CD4-positive, alpha-beta T cell treated with Interleukin-15 for 1 hour (primary cell): ENCODE results near the gene FUT8.

ENCODE experiments used
- DNase-seq: peaks from one replicate; pipeline ENCODE4 v3.0.0-alpha.2; 2020

The FUT8 gene

GRCh38 chr14:65728604-65729003, 316.1 kb downstream of the FUT8 start:
- DNase-seq, result no peak

DNA sequence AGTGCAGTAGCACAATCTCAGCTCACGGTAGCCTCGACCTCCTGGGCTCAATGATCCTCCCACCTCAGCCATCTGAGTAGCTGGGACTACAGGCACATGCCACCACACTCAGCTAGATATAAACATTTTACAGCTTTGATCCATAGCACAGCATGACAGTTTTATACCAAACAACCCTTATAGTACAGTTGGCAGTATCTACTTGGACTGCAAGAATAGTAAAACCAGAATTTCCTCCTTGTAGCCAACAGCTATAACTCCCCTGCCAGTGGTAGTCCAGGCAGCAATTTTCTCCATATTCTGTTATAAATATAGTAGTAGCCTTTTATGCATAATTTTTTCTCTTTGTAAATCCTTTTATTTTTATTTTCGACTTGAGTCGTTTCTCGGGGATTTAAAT, 317.0 kb downstream of the FUT8 start:
- no peak for DNase-seq

DNA sequence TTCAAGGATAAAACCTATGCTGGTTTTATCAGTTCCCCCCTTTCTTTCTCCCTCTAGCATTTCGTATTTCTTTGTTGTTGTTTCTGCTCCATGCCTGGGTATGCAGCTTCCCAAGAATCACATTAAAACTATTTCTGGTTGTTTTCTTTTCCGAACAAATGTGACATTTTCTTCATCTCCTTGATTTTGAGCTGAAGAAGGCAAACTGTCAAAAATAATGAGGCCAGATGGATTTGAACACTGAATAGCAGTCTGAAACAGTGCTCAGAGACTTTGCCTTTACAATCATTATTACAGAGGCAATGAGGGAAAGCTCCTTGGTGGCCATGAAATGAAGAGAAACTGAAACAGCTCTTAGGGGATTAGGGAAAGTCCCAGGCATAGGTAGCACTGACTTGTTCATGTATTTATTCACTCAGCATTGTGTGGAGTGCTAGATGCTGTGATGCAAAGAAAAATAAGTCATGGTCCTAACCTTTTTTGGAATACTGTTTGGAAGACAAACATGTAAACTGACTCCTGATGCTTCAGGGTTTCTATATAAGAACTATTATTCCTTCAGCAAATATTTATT, 319.5 kb downstream of the FUT8 start:
- DNase-seq, result no peak

- no peak for DNase-seq
Observed at GRCh38 chr14:65738339-65738738, 325.8 kb downstream of the FUT8 start.

- no peak for DNase-seq
Observed at GRCh38 chr14:65745396-65746190, 333.1 kb downstream of the FUT8 start.

DNA sequence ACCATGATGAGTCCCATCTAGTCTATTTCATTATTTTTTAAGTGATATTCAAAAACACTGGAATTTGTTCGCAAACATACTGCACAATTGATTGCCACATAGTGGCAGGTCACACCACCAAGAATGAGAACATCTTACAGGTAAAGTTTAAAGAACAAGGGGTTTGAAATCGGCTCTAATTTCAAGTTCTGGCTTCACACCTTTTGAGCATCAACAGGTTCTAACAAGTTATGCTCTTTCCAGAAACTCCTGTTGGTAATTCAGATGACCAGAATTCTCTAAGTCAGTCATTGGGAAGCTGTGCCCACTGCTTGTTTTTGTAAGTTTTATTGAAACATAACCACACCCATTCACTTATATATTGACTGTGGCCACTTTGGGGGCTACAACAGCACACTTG, 336.3 kb downstream of the FUT8 start:
- no peak for DNase-seq

DNA sequence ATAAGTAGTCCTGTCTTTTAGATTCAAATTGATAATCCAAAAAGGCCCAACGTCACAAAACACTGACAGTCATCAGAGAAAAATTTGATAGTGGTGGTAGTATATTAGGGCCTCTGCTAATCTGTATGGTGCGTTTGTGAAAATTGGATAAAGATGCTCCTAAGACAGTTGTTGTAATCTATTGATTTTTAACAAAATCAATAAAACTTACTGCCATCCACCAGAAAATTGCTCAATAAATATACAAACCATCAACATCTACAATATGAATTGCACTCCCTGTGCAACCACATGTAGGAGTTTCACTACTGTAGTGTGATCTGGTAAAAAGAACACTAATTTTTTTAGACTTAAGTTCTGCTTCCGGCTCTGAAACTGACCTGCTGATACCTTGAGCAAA, 336.8 kb downstream of the FUT8 start:
- DNase-seq, result no peak

GRCh38 chr14:65750906-65751305, 338.4 kb downstream of the FUT8 start:
- no peak for DNase-seq

GRCh38 chr14:65751510-65751909, 339.0 kb downstream of the FUT8 start:
- DNase-seq, result no peak

DNA sequence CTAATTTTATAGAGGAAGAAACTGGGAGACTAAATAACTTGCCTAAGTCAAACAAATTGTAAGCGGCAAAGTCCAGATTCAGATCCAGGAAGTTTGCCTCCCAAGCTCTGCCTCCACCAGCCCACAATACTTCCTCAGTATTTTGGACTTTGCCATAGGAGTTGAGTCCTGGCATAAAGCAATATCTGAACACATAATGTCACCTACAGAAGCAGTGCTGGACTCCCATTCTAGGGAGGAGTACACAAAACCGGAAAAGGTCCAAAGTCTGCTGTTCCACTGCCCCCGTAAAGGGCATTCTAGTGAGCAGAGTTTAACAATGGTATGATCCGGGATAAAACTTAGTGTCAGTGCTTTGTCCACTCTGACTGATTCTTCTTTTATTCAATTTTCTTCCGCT, 340.5 kb downstream of the FUT8 start:
- no peak for DNase-seq

DNA sequence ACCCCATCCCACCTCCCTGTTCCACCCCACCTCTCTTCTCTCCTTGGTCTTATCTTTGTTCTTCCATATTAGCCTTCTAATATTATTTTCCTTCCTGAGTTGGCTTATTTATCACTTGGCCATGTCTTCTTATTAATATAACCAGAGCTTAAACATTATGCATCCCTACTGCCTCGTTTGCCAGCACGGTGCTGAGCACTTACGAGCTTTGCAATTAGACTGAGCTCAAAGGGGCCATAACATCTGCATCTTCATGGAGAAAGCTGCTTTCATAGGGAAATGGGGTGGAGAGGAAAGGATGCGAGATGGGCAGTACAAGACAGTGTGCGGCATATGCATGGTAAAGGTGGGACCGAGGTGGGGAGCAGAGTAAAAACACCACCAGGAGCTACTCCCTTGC, 342.8 kb downstream of the FUT8 start:
- DNase-seq, result no peak

GRCh38 chr14:65756880-65757279, 344.4 kb downstream of the FUT8 start:
- no peak for DNase-seq

DNA sequence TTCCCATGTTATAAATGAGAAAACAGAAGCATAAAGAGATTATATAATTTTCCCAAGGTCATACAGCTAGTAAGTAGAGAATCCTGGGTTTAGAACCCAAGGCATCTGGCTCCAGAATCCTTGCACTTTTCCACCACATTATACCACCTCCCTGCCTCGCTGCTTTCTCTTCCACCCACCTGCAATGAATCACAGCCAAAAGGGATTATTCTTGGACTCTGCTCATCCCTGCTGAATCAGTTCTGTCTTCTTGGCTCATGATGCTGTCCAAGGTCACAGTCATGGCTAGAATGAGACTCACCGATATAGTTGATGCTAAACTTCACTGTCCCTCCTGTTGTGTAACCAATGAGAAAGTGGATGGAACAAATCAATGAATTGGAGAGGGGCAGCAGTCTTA, 356.6 kb downstream of the FUT8 start:
- DNase-seq, result no peak

- no peak for DNase-seq
Observed at GRCh38 chr14:65770681-65771080, 358.2 kb downstream of the FUT8 start.

DNA sequence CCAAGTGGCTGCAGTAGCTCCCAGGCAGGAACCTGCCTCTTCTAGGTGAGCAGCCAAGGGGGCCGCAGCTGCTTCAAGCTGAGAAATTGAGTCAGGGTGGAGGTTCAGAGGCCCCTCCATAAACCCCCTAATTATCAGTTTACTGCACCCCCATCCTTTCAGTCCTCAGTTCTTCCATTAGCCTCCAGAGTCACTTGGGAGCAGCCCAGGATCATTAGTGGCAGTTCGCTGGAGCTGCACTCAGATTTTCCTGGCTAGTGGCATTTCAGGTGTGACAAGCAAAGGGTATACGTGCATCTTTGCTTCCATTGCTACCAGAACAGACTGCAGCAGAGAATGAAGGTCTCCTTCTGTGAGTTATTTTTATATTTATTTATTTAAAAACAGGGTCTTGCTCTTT, 358.7 kb downstream of the FUT8 start:
- DNase-seq, result no peak

DNA sequence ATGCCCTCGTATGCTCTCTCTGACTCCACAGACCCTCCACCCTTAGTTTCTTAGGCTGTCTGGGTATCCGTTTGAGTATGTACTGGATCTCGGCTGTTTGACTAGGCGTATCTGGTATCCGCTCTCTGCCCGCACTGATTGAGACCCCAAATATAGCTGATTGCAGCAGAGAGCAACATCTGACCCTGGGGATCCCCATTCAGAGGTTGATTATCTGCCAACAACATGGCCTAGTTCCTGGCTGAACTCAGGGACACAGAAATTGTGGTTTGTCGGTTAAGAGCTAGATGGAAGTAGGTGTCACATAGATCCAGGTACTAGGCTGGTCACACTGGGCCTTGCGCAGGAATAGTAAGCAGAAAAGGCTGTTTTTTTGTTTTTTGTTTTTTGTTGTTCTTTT, 359.9 kb downstream of the FUT8 start:
- no peak for DNase-seq

DNA sequence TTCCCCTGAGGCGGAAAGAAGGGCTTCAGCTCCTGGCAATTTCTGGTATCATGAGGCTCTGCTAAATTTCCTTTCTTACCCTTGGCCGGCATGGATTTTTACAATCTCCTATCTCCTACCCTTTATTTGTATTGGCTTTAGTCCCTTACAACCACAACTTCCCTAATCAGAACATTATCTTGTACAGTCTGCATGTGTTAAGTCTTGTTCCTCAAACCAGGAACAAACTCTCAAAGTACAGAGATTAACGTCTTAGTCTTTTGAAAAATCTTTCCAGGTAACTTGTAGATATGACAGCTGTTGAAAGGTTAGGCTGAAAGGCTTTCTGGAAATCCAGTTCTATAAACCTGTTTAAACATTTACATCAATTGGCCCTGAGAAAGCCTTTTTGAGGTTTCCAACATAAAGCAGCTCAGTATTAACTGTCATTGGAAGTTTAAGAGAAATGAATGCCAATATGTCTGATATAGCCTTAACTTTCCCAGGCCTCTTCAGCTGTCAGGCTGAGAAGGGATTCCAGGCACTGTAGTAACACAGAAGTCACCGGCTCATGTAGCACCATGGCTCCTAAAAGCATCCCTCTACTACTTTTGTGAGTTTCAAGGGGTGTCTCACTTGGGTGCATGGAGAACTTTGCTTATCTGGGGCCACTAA, 360.5 kb downstream of the FUT8 start:
- no peak for DNase-seq

DNA sequence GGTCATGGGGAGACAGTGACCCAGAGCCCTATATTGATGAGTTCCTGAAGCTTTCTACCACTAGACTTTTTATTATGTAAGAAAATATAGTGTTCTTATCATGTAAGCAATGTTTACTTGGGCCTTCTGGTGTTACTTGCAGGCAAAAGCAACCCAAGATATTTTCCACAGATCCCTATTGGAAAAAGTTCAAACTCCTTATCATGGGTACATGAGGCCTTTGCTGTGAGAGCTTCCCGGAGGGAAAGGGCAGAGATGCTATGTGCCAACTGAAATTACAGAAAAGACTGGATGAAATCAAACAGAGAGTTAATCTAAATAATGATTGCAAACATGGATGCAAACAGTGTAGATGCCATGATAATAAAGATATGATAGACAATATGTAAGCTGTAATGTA, 361.5 kb downstream of the FUT8 start:
- no peak for DNase-seq

GRCh38 chr14:65776193-65776852, 363.8 kb downstream of the FUT8 start:
- no peak for DNase-seq

- no peak for DNase-seq
Observed at GRCh38 chr14:65780566-65780965, 368.0 kb downstream of the FUT8 start.

DNA sequence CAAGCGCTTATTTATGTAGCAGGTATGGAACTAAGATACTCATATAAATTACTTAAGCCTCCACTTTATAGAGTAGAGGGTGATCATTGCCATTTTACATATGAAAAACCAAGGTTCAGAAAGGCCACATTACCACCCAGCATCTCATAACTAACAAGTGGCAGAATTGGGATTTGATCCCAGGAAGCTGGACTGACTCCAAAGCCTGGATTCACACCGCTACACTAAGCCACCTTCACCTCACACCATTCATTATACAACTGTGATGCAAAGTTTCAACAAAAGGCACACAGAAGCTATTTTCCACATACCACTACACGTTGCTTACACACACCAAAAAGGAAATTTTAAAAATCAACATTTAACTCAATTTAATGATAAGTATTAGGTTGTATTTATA, 370.6 kb downstream of the FUT8 start:
- DNase-seq, result no peak

- DNase-seq, result no peak
Observed at GRCh38 chr14:65783576-65783975, 371.0 kb downstream of the FUT8 start.

DNA sequence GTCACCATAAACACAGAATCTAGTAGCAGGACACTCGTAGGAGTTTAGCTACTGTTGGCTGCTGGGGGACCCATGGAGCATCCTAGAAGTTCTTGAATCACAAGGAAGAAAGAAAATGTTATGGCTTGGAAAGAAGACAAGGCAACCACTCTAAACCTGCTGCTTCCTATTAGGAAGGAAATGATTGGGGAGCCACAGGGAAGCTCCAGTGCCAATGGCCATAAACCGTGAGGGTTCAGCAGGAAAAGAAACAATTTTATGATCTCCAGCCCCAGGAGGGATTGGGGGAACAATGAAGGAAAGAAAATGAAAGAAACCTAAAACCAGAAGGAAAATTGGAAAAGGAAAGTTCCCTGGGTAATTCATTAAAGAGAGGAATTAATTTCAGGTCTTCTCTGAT, 372.0 kb downstream of the FUT8 start:
- DNase-seq, result no peak

DNA sequence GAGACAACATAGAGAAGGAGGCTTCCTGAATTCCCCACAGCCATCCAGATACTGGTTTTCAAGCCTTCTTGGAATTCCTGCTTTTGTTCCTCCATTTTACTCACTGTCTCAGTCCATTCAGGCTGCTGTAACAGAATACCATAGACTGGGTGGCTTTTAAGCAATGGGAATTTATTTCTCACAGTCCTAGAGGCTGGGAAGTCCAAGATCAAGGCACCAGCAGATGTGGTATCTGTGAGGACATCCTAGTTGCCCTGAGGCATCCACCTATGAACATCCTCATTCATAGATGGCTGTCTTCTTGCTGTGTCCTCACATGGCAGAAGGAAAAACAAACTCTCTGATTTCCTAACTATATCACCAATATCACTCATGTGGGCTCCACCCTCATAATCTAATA, 374.9 kb downstream of the FUT8 start:
- DNase-seq, result no peak
